Skeletal muscle satellite cell (primary cell): ENCODE data around the gene ZNF248.

ENCODE experiments used
- H3K27me3 ChIP-seq: 2 replicates; pipeline ENCODE4 v1.7.0; 2013; ENCODE audit warnings: low read length; ENCODE audit not compliant: control insufficient read depth, insufficient read depth
- H3K36me3 ChIP-seq: 2 replicates; pipeline ENCODE4 v1.7.0; 2013; ENCODE audit warnings: mild to moderate bottlenecking, control low read depth, low read length; ENCODE audit not compliant: insufficient read depth
- H3K4me1 ChIP-seq: 2 replicates; pipeline ENCODE4 v1.7.0; 2013; ENCODE audit warnings: low read length; ENCODE audit not compliant: control insufficient read depth, insufficient read depth
- H3K4me2 ChIP-seq: 2 replicates; pipeline ENCODE4 v1.7.0; 2013; ENCODE audit warnings: mild to moderate bottlenecking, low read length
- H3K4me3 ChIP-seq: 2 replicates; pipeline ENCODE4 v1.7.0; 2013; ENCODE audit warnings: low read length
- H3K9ac ChIP-seq: 2 replicates; pipeline ENCODE4 v1.7.0; 2013; ENCODE audit warnings: mild to moderate bottlenecking, low read depth, low read length, moderate library complexity
- H3K9me3 ChIP-seq: replicated peaks from 2 replicates; pipeline ENCODE4 v1.7.0; 2013; ENCODE audit warnings: mild to moderate bottlenecking, control low read depth, low read length

Gene ZNF248

GRCh38 chr10:37737336-37737735, 120.1 kb downstream of the ZNF248 start:
- no peak overlapping the region for H3K9ac ChIP-seq
- H3K4me2 ChIP-seq: no peak overlapping the region
- H3K4me1 ChIP-seq: peaks cover 5% of the 10 kb centered on the region
- H3K4me3 ChIP-seq: no peak overlapping the region
- H3K9me3 ChIP-seq: no peaks in the 10 kb centered on the region
- no peaks in the 10 kb centered on the region for H3K36me3 ChIP-seq
- no peaks in the 10 kb centered on the region for H3K27me3 ChIP-seq

- Histone ChIP-seq H3K9ac (no peak overlapping the region), H3K4me2 (no peak overlapping the region), H3K9me3 (no peaks in the 10 kb centered on the region), H3K4me3 (no peak overlapping the region), H3K36me3 (no peaks in the 10 kb centered on the region), H3K4me1 (peaks cover 7% of the 10 kb centered on the region), H3K27me3 (no peaks in the 10 kb centered on the region)
Observed at GRCh38 chr10:37736120-37736519, 121.3 kb downstream of the ZNF248 start.

- no peaks in the 10 kb centered on the region for H3K9me3 ChIP-seq
- H3K9ac ChIP-seq: no peak overlapping the region
- H3K36me3 ChIP-seq: no peaks in the 10 kb centered on the region
Observed at GRCh38 chr10:37734971-37735370, 122.4 kb downstream of the ZNF248 start.

More at GRCh38 chr10:37734971-37735370, 122.4 kb downstream of the ZNF248 start:
- H3K27me3 ChIP-seq: no peaks in the 10 kb centered on the region
- no peak overlapping the region for H3K4me2 ChIP-seq
- peaks cover 7% of the 10 kb centered on the region for H3K4me1 ChIP-seq
- no peak overlapping the region for H3K4me3 ChIP-seq
